HG03159 (cell line): ENCODE data around the gene TTC28.
"Not testable (repeated sequence)": the region's sequence is repeated elsewhere in the genome, so short reads cannot be mapped to it uniquely, and the experiment has no call there.

ENCODE experiments used
- ATAC-seq: cut with Tn5 transposase; IDR thresholded peaks from one replicate; pipeline ENCODE4 v1.9.1; 2021; ENCODE audit warnings: mild to moderate bottlenecking, moderate library complexity; ENCODE audit not compliant: unreplicated experiment

TTC28 gene

DNA sequence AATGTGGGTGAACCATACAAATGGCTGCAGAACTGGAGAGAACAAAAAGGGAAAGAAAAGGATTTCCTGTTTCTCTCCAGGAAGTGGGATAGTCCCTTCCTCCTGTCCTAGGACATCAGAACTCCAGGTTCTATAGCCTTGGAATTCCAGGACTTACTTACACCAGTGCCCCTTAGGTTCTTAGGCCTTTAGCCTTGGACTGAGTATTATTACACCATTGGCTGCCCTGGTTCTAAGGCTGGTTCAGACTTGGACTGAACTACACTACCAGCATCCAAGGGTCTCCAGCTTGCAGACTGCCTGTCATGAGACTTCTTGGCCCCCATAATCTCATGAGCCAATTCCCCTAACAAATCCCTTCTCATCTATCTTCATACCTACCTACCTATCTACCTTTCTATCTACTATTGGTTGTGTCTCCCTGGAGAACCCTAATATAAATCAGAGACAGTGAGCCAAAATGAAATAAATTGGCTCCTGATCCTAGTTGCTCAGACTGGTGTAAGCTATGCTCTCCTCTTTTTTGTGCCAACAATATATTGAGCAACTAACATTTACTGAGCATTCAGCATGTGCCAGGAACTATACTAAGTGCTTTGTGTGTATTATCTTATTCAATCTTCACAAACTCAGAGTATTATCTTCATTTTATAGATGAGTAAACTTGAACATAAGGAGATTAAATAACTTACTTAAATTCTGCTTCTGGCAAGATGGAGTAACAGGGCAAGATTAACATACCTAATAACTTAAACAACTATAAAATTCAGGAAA, 303.7 kb downstream of the TTC28 start:
- ATAC-seq: no peak

DNA sequence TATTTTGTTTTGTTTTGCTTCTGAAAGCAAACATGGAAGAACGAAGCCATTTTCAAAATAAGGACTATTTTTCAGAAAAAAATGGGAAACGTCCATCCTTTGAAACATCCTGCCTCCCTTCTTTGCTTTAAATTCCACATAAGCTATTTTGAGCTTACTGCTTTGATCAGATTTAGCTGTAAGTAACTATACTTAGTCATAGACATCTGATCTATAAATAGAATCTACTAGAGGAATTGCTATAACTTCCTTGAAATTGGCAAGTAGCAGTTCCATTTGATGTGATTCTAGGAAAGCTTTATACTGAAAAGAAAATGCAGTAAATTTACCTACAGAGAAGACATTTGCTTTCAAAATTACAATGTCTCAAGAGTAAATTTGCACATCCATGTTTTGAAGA, 305.8 kb downstream of the TTC28 start:
- no peak for ATAC-seq

DNA sequence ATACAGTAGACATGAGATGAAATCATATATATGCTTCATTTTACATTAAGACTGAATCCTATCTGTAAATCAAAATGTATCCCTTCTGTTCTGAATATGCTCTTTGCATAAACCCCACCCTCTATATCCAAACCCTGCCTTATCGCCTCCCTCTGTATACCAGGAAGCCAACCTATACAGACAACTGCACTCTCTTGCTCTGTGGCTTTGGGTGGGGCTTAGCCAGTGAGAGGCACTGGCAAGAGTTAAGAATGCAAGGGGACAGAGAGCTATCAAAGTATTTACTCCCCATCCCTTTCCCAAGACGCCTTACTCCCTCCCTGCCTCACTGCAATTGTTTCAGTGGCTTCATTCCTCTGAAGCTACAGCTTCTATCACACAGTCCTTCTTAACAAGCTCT, 309.8 kb downstream of the TTC28 start:
- ATAC-seq: no peak

DNA sequence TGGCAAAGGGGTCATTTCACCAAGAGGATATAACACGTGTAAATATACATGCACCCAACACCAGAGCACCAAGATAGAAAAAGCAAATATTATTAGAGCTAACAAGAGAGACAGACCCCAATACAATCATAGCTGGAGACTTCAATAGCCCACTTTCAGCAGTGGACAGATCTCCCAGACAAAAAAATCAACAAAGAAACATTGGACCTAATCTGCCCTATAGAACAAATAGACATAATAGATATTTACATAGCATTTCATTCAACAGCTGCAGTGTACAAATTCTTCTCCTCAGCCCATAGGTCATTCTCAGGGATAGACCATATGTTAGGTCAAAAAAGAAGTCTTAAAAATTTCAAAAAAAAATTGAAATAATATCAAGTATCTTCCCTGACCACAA, 312.8 kb downstream of the TTC28 start:
- no peak for ATAC-seq

DNA sequence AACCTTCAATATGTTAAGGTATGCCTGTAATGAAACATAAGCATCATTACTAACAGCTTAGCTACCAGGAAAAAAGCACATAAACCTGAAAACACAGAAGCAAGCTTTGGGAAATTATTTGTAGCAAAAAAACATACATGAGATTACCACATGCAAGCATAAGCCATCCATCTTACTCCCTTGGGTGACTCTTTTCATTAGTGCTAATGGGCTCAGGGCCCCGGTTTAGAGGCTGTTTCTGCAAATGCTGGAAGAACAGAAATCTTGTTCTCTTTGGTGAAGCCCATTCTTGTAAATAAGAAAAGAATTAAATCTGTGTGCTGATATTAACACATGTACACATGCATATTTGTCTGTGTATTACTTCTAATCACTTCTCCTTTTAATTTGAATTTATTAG, 314.3 kb downstream of the TTC28 start:
- ATAC-seq: no peak

DNA sequence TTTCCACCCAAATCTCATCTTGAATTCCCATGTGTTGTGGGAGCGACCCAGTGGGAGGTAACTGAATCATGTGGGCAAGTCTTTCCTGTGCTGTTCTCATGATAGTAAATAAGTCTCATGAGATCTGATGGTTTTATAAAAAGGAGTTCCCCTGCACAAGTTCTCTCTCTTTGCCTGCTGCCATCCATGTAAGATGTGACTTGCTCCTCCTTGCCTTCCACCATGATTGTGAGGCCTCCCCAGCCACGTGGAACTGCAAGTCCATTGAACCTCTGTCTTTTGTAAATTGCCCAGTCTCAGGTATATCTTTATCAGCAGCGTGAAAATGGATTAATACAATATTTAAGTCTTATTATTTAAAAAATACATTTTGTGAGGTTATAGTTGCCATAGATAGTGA, 315.5 kb downstream of the TTC28 start:
- ATAC-seq: not testable (repeated sequence)

DNA sequence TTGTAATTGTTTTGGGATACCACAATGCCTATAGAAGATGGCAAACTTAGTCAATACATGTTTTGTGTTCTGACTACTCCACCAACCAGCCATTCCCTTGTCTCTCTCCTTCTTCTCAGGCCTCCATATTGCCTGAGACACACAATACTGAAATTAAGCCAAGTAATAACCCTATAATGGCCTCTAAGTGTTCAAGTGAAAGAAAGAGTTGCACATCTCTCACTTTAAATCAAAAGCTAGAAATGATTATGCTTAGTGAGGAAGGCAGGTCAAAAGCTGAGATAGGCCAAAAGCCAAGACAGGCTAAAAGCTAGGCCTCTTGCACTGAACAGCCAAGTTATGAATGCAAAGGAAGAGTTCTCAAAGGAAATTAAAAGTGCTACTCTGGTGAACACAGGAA, 318.7 kb downstream of the TTC28 start:
- ATAC-seq: no peak

DNA sequence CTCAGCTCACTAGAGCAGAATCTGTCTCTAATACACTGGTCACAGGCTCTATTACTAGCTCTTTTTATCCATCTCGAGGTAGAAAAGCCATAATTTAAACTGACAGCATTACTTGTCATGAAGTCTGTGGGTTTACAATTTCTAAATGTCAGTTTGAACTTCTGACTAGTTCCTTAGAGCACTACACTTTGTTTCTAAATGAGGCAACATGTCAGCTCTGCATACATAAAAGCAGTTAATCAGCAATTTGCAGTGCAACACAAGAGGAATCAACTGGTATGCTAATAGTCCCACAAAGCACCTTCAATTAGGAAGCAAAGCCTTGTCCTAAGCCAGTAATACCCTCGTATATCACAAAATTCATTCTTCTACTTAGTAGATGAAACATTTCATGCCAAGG, 321.3 kb downstream of the TTC28 start:
- no peak for ATAC-seq

DNA sequence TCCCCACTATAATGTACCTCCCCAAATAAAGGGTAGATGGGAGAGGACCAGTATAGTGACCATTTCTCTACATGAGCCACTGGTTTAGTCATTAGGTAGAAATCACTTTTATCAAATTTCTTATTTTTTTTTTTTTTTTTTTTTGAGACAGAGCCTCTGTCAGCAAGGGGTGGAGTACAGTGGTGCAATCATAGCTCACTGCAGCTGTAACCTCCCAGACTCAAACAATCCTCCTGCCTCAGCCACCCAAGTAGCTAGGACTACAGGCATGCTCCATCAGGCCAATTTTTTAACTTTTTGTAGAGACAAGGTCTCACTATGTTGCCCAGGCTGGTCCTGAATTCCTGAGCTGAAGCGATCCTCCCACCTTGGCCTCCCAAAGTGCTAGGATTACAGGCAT, 322.4 kb downstream of the TTC28 start:
- no peak for ATAC-seq

DNA sequence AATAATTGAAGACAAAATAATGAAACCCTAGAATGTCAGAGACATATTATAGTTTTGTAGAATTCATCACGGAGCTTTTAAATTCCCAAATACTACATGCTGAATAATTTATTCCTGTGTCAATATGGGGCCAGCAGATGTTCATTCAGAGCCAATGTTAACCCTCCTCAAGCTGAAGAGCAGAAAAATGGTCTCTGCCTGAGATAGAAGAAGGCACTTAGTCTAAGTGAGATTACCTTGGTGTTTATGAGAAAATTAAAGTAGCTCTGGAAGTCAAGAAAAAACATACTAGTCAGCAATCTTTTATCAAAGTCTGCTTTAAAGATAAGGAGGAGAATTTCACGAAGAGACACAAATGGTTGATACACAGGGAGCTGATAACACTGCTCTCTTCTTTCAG, 328.2 kb downstream of the TTC28 start:
- no peak for ATAC-seq

DNA sequence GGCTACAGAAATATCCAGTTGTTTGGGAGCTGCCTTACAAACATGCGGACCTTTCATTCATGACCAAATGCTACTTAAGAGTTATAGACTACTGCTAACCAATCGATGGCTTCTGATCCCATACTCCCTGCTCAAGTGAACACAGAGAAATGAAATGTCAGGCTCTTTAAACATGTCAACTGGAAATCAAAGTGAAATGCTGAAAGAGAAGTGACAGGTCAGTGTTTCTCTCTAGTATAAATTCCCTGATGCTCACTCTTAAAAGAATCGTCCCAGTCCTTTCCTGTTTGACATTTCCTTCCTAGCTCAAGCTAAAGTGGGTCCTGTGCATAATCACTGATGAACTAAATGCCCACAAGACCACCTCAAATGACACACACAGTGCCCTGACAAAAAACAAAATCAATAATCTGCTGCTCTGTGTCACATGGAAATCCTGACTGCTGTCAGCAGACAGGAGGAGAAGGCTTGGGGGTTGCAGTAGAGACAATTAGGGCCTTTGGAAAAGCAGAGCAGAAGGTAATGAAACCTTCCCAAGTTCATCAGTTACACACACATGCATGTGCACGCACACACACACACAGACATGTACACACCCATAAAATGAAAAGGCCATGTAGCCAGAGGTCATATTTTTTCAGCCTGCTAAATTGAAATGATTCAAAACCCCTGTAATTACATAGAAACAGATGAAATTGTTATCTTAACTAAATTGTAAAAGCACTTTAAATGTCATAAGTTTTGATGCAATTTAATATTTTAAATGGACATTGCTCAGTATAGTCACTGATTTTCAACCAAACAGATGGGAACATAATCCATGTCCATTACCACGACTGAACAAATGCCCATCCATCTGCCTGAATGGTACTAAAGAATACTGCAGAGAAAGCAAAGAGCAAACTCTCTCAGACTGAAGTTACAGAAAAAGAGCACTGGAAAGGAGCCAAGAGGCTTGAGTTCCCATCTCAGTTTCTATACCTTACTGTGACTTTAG, 330.7 kb downstream of the TTC28 start:
- ATAC-seq: no peak

DNA sequence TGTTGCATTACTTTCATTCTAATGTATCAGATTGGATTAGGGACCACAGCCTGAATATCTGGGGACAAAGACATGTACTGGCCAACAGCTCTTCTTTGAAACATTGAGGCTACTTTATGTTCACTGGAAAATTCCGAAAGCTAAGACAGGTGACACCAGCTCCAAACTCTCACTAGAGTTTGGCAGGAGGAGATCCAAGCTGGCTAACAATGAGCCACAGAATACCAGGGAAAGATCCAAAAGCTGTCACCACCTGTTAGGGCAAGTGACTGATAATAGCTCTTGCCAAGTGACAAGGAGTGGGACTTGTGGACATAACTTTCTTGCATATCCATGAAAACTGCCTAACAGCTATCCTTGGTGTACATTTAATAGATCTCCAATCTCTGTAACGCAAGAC, 333.3 kb downstream of the TTC28 start:
- no peak for ATAC-seq

DNA sequence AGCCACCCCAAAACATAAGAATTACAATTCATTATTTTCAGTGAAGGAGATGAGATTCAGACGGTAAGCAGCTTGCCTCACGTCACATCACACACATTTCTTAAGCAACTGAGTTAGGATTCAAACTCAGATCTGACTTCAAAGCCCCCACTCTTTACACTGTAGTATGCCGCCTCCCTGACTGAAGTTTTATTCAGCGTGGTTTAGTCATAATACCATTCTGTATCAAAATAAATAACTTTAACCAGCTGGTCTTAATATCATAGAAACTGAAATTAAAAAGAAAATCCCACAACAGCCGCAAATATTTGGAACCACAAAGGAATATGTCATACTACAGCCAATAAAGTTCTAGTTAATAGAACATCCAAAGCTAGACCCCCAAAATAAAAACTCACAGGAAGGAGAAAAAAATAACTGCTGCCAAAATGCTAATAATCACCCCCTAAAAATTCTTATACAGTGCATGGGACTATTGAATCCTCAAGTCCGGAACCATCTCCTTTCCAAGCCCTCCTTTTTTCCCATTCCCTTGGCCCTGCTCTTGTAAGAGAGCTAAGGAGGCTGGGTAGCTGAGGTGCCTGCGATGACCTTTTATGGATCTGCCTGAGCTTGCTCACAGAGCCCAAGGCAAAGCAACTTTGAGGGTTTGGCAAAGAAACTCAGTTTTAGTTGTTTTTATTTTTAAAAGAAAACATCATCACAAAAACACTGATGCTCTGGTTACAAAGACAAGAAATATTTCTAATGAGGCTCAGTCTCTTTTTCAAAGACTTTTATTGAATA, 334.5 kb downstream of the TTC28 start:
- ATAC-seq: no peak

DNA sequence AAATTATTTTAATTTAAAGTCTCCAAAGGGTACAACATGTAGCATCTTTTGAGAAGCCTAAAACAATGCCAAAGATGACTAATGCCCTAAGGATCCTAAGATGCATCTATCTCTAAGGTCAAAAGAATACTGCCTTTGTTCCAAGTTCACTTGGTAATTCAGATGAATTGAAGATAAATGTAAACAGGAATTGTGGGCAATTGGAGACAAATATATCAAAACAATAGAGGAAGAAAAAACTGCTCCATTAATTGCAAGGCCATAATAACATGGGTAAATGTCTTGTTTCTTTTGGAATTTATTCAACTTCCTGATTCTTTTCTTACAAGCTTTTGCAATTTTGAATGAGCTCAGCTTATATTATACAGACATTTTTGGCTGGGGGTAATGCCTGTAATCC, 338.6 kb downstream of the TTC28 start:
- no peak for ATAC-seq

DNA sequence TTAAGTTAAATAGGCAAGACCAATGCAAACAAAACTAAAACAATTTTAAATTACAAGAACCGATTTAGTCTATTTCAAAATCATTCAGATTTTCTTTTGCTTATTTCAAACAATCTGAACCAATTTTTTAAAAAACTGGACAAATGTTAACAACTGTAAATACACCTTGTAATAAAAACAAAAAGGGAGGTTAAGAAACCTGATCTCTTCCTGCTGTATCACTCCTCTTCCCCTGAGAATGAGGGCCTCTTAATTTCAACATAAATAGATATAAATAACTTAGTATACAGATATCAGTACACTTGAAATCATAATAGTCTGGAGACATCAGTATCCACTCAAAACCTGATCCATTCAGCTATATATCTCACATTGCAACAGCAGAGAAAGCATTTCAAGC, 346.6 kb downstream of the TTC28 start:
- no peak for ATAC-seq

DNA sequence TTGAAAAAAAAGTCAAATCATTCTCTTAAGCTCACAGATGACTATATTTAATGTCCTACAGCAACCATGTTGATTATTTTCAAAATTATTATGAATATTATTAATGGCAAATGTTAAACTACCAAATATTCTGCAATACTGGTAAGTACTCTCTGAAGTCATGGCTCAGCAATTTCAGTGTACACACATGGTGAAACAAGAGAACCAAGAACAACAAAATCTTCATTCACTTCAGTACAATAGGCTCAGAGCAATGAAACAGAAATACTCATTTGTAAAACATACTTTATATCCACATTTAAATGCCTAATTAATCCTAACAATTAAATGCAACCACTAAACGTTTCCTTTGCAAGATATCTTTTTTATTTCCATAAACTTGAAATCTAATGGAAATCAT, 347.2 kb downstream of the TTC28 start:
- ATAC-seq: no peak

DNA sequence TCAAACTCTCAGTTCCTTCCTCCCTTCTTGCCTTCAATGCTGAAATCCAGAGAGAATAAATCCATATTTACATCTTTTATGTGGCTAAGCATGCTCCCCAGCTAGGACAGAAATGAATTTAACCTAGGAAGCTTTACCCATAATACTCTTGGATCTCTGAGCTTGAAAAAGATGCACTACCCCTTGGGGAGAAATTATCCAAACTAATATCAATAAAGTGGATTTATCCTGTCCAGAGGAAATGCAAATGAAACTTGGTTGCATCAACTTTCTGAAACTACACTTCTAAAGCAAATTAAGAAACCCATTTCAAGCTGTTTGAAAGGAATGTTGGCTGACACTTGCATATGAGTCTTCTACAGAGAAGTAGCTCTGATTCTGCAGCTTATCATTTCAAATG, 347.9 kb downstream of the TTC28 start:
- no peak for ATAC-seq

DNA sequence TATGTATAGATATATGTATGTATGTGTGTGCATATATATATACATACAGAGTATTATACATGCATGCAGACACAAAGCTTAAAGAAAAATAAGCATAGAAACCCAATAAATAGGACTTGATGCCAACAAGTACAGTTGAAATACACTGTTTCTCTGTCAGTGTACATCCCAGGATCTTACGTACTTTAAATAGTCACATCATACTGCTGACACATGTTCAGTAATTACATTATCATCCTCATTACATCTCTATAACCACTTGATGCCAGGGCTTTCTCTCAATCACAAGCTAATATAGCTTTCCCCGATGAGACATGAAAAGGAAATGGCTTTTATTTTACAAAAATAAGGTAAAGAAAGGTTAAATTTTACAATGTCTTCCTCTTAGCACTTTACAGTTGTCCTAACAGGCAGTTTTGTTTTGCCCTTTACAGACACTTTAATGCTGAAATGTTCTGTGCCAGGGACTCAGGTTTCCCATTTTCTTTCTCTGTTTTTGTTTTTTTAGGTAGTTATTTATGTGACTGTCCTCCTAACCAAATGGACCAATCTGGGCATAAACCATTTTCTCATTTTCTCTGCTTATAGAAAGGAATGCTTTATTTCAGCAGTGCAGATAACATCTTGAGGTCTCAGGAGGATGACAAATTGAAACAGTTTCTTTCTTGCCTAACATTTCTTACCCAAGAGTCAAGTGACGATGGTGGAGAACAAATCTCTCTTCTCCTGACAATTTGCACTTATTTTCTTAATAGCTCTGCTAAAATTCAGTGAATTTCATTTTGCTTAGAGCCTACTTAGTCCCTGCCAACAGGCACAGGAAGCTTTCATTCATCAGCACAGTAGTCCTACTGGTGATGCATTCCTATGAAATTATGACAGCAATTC, 350.2 kb downstream of the TTC28 start:
- ATAC-seq: no peak

DNA sequence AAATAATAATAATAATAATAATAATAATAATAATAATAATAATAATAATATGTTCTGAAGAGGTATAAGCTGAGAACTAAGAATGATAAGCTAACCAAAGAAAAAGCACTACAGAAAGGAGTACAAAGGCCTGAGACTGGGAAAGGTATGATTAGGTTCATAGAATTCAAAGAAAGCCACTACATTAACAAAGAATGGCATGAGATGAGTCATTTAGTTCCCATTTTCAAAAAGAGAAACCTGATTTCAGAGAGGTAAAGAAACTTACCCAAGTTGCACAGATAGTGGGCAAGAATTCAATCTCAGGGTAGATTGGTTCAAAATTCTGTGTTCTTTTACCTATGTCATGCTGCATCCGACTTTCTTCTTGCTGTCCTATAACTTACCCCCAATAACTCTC, 350.9 kb downstream of the TTC28 start:
- ATAC-seq: no peak

DNA sequence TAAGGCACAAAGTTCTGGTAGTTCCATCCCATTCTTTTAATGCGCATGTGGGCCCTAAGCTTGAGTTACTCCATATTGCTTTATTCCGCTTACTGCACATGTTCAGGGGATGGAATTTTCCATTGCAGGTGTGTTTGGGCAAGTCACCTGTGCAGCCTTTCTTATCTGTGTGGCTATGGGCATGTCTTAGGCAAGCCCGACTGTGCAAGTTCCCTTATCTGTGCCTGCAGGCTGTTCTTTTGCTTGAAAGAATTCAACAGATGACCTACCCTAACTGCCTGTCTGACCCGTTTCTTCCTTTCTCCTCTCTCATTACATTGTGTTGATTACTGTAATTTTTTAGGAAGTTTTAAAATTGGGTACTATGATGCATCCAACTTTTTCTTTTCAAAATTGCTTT, 363.6 kb downstream of the TTC28 start:
- ATAC-seq: no peak
